SJSA1 (cell line): Measurements from ENCODE around the gene ALDH8A1. TPM values are rescaled to one million over a fixed set of nuclear protein-coding genes. Genes with fewer than 3 reads are reported as not detected.

Source experiments
- DNase-seq, 2 experiments: peaks; one replicate each; pipeline ENCODE4 v3.0.0-alpha.2; 2015 to 2020; ENCODE audit warnings: low spot score in 2 of 2, low read depth in 1 of 2
- H3K27ac ChIP-seq: fragments of 250-450 bp; sonication (Bioruptor Pico); 2 replicates; pipeline ENCODE4 v1.5.1; 2020; ENCODE audit warnings: mild to moderate bottlenecking, moderate library complexity
- H3K27me3 ChIP-seq: fragments of 250-450 bp; sonication (Bioruptor Pico); replicated peaks from 2 replicates; pipeline ENCODE4 v1.5.1; 2020; ENCODE audit warnings: mild to moderate bottlenecking, moderate library complexity
- H3K36me3 ChIP-seq: fragments of 250-450 bp; sonication (Bioruptor Pico); 2 replicates; pipeline ENCODE4 v1.5.1; 2020; ENCODE audit warnings: mild to moderate bottlenecking
- H3K4me1 ChIP-seq: fragments of 250-450 bp; sonication (Bioruptor Pico); replicated peaks from 2 replicates; pipeline ENCODE4 v1.6.1; 2021; ENCODE audit warnings: mild to moderate bottlenecking
- H3K4me3 ChIP-seq: fragments of 250-450 bp; sonication (Bioruptor Pico); 2 replicates; pipeline ENCODE4 v1.5.1; 2020; ENCODE audit warnings: mild to moderate bottlenecking
- H3K9me3 ChIP-seq: fragments of 250-450 bp; sonication (Bioruptor Pico); replicated peaks from 2 replicates; pipeline ENCODE4 v1.5.1; 2020; ENCODE audit warnings: mild to moderate bottlenecking
- total RNA-seq: library from RNA; depleted of rRNA; stranded (reverse); fragments of >200 nt; shearing (Covaris generic); gene quantifications from 2 replicates; pipeline ENCODE4 v1.2.3, GENCODE V29; 2014

ALDH8A1 gene
- total RNA-seq, 1 experiment from 2014 or later, result not detected

DNA sequence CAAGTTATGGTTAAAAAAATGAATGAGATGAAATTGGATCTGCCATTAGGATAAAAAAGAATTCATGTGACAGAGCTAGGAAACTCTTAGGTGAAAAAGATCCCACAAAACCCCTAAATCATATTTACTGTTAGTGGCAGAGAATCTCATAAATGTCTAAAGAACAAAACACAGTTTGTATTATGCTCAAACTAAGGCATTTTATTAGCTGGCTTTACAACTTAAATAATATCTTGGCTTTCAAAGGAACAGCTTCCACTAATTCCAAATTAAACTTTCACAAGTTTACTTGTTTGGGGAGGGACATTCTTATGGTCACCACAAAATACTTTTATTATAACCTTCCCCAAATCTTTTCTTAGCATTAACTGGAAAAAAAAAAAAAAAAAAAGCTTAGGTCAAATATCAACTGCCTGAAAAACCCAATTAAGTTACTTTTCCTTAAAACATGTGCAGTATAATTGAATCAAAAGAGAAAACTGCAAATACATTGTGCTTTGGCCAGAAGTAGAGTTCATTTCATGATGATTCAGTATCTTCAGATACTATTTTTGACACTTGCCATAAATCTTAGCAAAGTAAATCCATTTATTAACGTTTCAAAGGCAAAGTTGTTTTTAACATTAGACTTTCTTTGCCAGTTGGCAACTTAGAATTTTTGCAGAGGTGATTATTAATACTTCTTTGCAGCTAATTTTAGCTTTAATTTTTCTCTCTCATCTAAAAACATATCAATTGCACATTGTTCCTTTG lies 14.7 kb upstream of the ALDH8A1 start:
- Histone ChIP-seq H3K4me1 (no peaks in the 10 kb centered on the region), H3K27me3 (no peaks in the 10 kb centered on the region), H3K4me3 (no peak overlapping the region), H3K27ac (no peak overlapping the region), H3K36me3 (peaks cover 34% of the 10 kb centered on the region), H3K9me3 (no peaks in the 10 kb centered on the region)
- DNase-seq, result no peak

DNA sequence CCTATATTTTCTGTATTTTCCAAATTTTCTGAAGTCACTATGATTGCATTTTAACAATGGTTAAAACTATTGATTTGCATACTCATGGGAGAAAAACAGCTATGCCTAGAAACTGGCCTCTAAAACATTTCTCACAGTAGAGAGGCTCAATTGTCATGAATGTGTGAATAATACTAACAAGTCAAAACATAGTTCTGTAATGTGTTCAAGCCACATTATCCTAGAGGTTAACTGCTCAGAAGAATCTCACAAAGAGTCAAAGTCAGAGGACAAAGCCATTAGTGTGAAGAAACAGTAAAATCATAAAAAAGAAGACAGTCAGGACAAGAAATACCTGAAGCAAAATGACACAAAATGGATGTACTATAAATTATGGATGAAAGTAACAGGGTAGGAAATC lies 12.5 kb upstream of the ALDH8A1 start:
- Histone ChIP-seq H3K27me3 (no peaks in the 10 kb centered on the region), H3K9me3 (no peaks in the 10 kb centered on the region), H3K4me3 (no peak overlapping the region), H3K36me3 (peaks cover 26% of the 10 kb centered on the region), H3K4me1 (no peaks in the 10 kb centered on the region), H3K27ac (no peak overlapping the region)
- DNase-seq, result no peak

DNA sequence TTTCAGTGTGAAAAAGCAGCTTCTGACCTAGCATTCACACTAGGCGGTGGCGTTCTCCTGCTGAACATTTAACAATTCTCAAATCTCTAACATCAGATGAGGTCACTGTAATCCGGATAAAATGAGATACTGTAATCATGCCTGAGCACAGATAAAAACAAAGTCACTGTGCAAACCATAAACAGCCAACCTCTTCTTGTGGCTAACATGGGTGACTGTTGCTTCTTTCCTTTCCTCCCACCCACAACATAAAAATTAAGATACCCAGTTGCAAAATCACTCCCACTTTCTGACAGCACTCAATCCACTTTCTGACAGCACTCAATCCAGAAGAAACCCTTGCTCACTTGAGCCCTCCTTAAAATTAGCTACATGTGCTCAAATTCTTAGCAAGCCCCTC lies 11.5 kb upstream of the ALDH8A1 start:
- Histone ChIP-seq H3K27me3 (no peaks in the 10 kb centered on the region), H3K36me3 (peaks cover 26% of the 10 kb centered on the region), H3K27ac (no peak overlapping the region), H3K9me3 (no peaks in the 10 kb centered on the region), H3K4me1 (no peaks in the 10 kb centered on the region), H3K4me3 (no peak overlapping the region)
- DNase-seq, result no peak

DNA sequence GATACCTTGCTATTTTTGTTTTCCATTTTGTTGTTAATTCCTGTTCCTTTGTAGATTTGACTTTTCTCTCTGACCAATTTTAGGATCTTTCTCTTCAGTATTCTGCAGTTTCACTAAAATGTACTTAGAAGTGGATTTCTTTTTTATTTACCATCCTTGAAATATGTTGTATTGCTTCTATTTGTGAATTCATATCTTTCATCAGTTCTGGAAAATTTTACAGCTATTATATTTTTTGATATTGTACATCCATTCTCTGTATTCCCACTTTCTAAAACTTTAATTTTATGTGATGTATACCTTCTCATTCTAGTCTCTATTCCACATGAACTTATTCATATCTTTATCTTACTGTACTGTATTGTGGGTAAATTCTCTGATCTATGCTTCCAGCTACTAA lies 9.7 kb upstream of the ALDH8A1 start:
- no peaks in the 10 kb centered on the region for H3K9me3 ChIP-seq

DNA sequence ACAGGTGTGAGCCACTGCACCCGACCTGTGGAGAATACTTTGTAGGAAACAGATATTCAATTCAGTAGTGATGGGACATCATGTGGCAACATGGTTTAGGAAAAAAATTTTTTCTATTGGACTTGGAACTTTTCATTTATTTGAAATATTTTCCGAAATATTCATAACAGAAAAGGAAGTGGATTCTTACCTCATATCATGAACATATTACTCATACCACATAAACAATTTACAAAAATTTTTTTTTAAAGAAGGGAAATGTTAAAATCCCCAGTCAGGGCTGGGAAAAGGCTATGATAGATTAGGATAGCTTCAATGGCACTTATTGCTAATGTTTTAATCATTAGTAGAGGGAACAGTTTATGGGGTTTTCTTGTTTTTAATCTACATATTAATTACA lies 6.8 kb upstream of the ALDH8A1 start:
- Histone ChIP-seq H3K27ac (no peak overlapping the region), H3K27me3 (no peaks in the 10 kb centered on the region), H3K4me3 (no peak overlapping the region), H3K36me3 (no peaks in the 10 kb centered on the region), H3K4me1 (no peaks in the 10 kb centered on the region), H3K9me3 (no peaks in the 10 kb centered on the region)
- no peak for DNase-seq

More for the DNA sequence above, 9.7 kb upstream of the ALDH8A1 start:
- H3K4me3 ChIP-seq, result no peak overlapping the region
- no peaks in the 10 kb centered on the region for H3K4me1 ChIP-seq
- no peak overlapping the region for H3K27ac ChIP-seq
- no peaks in the 10 kb centered on the region for H3K27me3 ChIP-seq
- H3K36me3 ChIP-seq, result peaks cover 14% of the 10 kb centered on the region
- DNase-seq, result no peak

DNA sequence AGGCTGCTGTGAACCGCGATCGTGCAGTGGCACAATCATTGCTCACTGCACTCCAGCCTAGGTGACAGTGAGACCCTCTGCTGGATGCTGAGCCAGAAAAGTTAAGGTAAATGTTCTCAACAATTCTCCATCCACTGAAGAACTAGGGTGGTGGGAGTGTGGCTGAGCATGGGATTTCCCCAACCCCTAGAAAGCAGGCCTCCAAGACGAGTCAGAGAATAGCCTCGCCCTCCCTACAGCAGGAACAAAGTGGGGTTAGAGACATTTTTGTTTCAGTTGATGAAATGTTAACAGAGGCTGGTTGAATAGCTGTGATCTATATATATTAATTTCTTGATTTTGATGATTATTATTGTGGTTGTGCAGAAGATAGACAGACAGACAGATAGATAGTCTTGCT lies 6.1 kb upstream of the ALDH8A1 start:
- Histone ChIP-seq H3K36me3 (no peaks in the 10 kb centered on the region), H3K27ac (no peak overlapping the region), H3K27me3 (no peaks in the 10 kb centered on the region), H3K9me3 (no peaks in the 10 kb centered on the region), H3K4me3 (no peak overlapping the region), H3K4me1 (no peaks in the 10 kb centered on the region)
- no peak for DNase-seq

DNA sequence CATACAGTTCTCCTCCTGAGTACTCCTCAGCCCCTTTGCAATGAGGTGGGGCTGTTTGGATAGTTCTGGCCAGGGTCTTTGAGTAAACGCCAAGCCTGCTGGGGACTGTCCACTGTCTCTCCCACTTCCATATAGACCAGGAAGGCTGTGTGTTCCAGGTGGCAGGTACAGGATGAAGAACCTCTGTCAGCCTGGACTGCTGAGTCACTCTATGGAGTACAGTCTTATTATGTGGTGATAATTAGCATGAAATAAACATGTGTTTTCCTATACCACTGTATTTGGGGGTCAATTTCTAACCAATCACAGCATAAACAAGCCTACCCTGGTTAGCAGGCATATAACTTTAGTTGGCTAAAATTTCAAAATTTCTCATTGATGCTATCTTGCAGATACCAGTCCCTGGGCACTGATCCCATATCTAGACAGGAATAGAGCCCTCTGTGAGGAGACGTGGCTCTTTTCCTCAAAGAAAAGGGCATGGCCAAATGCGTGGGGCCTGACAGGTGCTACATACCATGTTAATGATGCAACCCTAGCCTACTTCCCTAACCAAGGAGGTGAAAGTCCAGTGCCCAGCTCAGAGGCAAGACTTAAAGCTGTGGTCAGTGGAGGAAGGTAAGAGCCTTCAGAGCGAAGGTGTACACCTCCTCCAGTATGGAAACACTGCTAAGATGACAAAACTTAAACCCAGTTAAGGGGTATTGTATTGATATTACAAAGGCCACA lies 4.5 kb upstream of the ALDH8A1 start:
- Histone ChIP-seq H3K9me3 (no peaks in the 10 kb centered on the region), H3K36me3 (no peaks in the 10 kb centered on the region), H3K27me3 (no peaks in the 10 kb centered on the region), H3K27ac (no peak overlapping the region), H3K4me1 (no peaks in the 10 kb centered on the region), H3K4me3 (no peak overlapping the region)
- no peak for DNase-seq

DNA sequence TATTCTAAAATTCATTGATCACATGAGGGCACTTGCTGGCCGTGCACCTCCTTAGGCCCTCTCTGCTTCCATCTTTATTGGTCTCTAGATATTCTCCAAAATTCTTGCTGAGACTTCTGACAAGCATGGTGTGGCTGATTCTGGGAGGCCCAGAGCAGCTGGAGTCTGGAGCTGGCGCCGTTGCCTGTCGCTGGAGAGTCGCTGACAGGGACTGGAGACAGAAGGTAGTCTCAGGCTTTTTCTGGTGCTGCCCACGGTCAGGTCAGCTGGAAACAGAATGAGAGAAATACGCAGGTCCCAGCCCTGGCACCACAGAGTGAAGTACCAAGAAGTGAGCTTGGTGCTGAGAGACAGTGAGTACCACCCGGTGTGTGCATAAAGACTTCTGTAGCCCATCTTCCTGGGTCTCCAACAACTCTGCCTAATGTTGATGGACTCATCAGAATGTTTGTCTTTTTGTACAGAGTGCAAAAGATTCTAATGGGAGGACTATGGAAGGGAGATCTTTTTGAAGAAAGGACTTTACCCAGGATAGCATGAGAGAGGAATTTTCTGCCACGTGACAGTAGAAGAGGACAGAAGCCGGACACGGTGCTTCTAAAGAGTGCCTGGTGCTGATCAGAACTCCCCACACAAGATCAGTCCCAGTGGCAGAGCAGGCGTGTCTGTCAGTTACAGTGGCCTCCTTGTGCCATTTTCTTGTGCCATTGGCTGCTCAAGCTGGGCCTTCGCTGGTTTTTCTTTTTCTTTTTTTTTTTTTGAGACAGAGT lies 1.8 kb upstream of the ALDH8A1 start:
- no peak for DNase-seq
- Histone ChIP-seq H3K4me1 (no peaks in the 10 kb centered on the region), H3K4me3 (no peak overlapping the region), H3K36me3 (no peaks in the 10 kb centered on the region), H3K27ac (no peak overlapping the region), H3K27me3 (no peaks in the 10 kb centered on the region; the same call in 1 of the 2 replicates), H3K9me3 (no peaks in the 10 kb centered on the region)

DNA sequence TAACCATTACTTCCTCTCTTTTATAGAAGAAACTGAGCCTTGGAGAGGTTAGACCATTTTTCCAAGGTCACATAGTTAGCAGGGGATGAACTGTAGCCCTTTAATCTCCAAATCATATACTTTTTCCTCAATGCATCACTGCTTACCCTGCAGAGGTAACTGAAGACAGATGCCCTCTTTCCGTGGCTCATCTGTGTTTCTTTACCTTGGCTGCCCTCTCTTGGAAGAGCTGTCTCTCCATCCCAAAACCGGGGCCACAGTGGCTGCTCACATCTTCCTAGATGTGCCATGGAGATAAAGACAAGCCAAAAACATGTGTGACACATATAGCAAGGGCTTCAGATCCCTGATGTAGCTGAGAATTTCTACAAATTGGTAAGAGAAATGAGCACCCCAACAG lies 581 bp upstream of the ALDH8A1 start:
- Histone ChIP-seq H3K36me3 (no peaks in the 10 kb centered on the region), H3K4me1 (no peaks in the 10 kb centered on the region), H3K4me3 (no peak overlapping the region), H3K27me3 (no peaks in the 10 kb centered on the region; the same call in 1 of the 2 replicates), H3K9me3 (no peaks in the 10 kb centered on the region), H3K27ac (no peak overlapping the region)
- DNase-seq, result no peak

DNA sequence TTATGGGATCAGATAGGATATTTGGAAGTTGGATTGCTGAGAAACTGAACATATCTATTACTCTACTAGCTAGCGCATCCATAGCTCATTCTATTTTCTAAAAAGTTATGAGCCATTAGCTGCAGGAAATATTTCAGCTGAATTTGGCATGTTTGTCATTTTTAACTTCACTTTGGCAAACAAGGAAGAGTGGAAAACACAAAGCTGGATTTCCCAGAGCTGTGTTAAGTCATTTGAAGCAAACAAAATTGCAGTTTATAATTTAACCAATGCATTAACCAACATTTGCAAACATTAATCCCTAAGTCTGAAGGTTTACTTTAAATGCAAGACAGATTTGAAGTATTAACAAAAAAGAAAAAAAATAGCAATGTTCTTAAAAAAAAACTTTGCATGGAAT lies 1.2 kb downstream of the ALDH8A1 start:
- H3K9me3 ChIP-seq, result no peaks in the 10 kb centered on the region
- no peaks in the 10 kb centered on the region; the same call in 1 of the 2 replicates for H3K27me3 ChIP-seq
- H3K27ac ChIP-seq, result no peak overlapping the region
- no peak for DNase-seq
- H3K4me1 ChIP-seq, result no peaks in the 10 kb centered on the region
- no peaks in the 10 kb centered on the region for H3K36me3 ChIP-seq
- no peak overlapping the region for H3K4me3 ChIP-seq

DNA sequence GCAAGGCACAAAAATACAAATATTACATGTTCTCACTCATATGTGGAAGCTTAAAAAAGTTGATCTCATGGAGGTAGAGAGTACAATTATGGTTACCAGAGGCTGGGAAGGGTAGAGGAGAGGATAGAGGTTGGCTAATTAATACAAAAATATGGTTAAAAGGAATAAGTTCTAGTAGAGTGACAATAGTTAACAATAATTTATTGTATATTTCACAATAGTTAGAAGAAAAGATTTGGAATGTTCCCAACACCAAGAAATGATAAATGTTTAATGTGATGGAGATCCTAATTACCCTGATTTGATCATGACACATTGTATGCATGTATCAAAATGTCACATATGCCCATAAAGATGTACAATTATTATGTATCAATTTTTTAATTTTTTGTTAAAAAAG lies 1.8 kb downstream of the ALDH8A1 start:
- Histone ChIP-seq H3K9me3 (no peaks in the 10 kb centered on the region), H3K27me3 (no peaks in the 10 kb centered on the region; the same call in 1 of the 2 replicates), H3K36me3 (no peaks in the 10 kb centered on the region), H3K27ac (no peak overlapping the region), H3K4me1 (no peaks in the 10 kb centered on the region), H3K4me3 (no peak overlapping the region)
- no peak for DNase-seq

DNA sequence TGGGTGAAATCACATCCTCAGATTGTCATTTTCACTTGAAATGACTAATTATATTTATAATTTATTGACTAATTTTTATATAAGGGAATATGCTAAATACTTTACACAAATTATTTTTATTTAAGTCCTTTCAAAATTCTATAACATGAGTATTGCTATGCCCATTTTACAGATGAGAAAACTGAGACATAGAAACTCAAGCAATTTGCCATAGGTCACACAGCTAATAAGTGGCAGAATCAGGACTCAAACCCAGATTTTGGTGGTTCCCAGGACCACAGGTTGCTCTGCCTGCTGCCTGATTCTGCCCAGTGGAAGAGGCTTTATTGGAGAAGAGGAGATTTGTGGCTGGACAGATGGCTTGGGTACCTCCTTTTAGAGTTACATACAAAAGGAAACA lies 4.9 kb downstream of the ALDH8A1 start:
- Histone ChIP-seq H3K27me3 (no peaks in the 10 kb centered on the region; the same call in 1 of the 2 replicates), H3K4me1 (no peaks in the 10 kb centered on the region), H3K36me3 (no peaks in the 10 kb centered on the region), H3K4me3 (no peak overlapping the region), H3K9me3 (no peaks in the 10 kb centered on the region), H3K27ac (no peak overlapping the region)
- DNase-seq, result no peak

DNA sequence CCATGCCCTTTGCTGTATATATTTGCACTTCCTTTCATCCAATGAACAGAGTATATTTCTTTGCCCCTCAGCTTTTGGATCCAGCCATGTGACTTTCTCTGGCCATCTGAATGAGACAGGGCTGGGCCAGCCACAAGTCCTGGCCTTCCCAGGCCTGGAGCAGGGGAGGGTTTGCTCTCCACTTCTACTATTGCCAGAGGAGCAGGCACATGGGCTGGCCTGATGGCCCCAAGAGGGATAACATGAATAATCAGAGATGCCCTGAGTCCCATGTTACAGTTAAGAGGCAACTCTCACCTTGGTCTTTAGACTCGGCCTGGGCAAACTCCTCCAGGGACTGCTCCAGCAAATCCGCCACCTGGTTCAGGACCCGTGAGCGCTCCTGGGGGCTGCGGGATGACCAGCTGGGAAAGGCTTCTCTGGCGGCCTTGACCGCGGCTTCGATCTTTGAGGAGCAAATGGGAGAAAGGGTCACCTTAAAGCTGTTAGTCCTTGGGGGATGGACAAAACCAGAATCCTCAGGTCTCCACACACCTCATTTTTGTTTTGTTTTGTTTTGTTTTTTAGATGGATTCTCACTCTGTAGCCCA lies 6.3 kb downstream of the ALDH8A1 start:
- no peaks in the 10 kb centered on the region for H3K36me3 ChIP-seq
- H3K4me1 ChIP-seq, result no peaks in the 10 kb centered on the region
- H3K9me3 ChIP-seq, result no peaks in the 10 kb centered on the region
- no peak overlapping the region for H3K4me3 ChIP-seq
- H3K27ac ChIP-seq, result no peak overlapping the region
- no peaks in the 10 kb centered on the region; the same call in 1 of the 2 replicates for H3K27me3 ChIP-seq
- DNase-seq, result no peak
